ENCODE measurements around the gene DHRS7B. TPM values are rescaled to one million over a fixed set of nuclear protein-coding genes. Genes with fewer than 3 reads are reported as not detected.

DHRS7B gene
- total and polyA plus RNA-seq, 4 donors = 14.3 to 21.9 (median 18.7) TPM

- TF ChIP-seq, protein P1, sequence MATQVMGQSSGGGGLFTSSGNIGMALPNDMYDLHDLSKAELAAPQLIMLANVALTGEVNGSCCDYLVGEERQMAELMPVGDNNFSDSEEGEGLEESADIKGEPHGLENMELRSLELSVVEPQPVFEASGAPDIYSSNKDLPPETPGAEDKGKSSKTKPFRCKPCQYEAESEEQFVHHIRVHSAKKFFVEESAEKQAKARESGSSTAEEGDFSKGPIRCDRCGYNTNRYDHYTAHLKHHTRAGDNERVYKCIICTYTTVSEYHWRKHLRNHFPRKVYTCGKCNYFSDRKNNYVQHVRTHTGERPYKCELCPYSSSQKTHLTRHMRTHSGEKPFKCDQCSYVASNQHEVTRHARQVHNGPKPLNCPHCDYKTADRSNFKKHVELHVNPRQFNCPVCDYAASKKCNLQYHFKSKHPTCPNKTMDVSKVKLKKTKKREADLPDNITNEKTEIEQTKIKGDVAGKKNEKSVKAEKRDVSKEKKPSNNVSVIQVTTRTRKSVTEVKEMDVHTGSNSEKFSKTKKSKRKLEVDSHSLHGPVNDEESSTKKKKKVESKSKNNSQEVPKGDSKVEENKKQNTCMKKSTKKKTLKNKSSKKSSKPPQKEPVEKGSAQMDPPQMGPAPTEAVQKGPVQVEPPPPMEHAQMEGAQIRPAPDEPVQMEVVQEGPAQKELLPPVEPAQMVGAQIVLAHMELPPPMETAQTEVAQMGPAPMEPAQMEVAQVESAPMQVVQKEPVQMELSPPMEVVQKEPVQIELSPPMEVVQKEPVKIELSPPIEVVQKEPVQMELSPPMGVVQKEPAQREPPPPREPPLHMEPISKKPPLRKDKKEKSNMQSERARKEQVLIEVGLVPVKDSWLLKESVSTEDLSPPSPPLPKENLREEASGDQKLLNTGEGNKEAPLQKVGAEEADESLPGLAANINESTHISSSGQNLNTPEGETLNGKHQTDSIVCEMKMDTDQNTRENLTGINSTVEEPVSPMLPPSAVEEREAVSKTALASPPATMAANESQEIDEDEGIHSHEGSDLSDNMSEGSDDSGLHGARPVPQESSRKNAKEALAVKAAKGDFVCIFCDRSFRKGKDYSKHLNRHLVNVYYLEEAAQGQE (IDR thresholded peaks at IDR 0.05) = no peak
- TF ChIP-seq HNF4A (conservative IDR thresholded peaks at IDR 0.05) (no peak), NR2F2 (IDR thresholded peaks at IDR 0.05) (no peak), RAD21 (IDR thresholded peaks at IDR 0.05) (no peak), HNF4G (IDR thresholded peaks at IDR 0.05) (no peak)
- TF ChIP-seq, protein P2, sequence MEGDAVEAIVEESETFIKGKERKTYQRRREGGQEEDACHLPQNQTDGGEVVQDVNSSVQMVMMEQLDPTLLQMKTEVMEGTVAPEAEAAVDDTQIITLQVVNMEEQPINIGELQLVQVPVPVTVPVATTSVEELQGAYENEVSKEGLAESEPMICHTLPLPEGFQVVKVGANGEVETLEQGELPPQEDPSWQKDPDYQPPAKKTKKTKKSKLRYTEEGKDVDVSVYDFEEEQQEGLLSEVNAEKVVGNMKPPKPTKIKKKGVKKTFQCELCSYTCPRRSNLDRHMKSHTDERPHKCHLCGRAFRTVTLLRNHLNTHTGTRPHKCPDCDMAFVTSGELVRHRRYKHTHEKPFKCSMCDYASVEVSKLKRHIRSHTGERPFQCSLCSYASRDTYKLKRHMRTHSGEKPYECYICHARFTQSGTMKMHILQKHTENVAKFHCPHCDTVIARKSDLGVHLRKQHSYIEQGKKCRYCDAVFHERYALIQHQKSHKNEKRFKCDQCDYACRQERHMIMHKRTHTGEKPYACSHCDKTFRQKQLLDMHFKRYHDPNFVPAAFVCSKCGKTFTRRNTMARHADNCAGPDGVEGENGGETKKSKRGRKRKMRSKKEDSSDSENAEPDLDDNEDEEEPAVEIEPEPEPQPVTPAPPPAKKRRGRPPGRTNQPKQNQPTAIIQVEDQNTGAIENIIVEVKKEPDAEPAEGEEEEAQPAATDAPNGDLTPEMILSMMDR (IDR thresholded peaks at IDR 0.05; ENCODE audit: low read depth, low read length, missing input control) = no peak
Measured at GRCh38 chr17:21157586-21158370, 31.0 kb downstream of the DHRS7B start (continued).

DNA sequence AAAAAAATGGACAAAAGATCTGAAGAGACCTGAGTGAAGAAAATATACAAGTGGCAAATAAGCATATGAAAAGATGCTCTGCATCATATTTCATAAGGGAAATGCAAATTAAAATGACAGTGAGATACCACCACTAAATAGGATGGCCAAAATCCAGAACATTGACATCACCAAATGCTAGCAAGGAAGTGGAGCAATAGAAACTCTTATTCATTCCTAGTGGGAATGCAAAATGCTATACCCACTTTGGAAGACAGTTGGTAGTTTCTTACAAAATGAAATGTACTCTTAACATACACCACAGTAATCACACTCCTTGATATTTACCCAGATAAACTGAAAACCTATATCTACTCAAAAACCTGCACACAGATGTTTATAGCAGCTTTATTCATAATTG, 33.6 kb downstream of the DHRS7B start:
- Histone ChIP-seq H3K4me3 (ENCODE audit: low read depth in 1 of 3, low read length in 3 of 3) (no peak overlapping the region), H3K36me3 (ENCODE audit: control insufficient read depth in 4 of 4, insufficient read depth in 3 of 4, low read depth in 1 of 4, low read length in 3 of 4) (no peaks in the 10 kb centered on the region), H3K27me3 (ENCODE audit: control insufficient read depth in 4 of 4, insufficient read depth in 4 of 4, low read length in 3 of 4) (no peaks in the 10 kb centered on the region), H3K4me1 (ENCODE audit: control insufficient read depth in 4 of 4, insufficient read depth in 4 of 4, low read length in 3 of 4) (peaks cover 0 to 16% (median 14%) of the 10 kb centered on the region in 4 donors), H3K27ac (ENCODE audit: low read depth in 1 of 2, low read length in 2 of 2) (no peak overlapping the region), H3K9ac (ENCODE audit: low read depth in 1 of 2, low read length in 2 of 2) (no peak overlapping the region), H3K9me3 (ENCODE audit: control insufficient read depth in 4 of 4, low read length in 3 of 4) (no peaks in the 10 kb centered on the region)
- no peak for DNase-seq (ENCODE audit: low spot score)
- TF ChIP-seq, protein P3, sequence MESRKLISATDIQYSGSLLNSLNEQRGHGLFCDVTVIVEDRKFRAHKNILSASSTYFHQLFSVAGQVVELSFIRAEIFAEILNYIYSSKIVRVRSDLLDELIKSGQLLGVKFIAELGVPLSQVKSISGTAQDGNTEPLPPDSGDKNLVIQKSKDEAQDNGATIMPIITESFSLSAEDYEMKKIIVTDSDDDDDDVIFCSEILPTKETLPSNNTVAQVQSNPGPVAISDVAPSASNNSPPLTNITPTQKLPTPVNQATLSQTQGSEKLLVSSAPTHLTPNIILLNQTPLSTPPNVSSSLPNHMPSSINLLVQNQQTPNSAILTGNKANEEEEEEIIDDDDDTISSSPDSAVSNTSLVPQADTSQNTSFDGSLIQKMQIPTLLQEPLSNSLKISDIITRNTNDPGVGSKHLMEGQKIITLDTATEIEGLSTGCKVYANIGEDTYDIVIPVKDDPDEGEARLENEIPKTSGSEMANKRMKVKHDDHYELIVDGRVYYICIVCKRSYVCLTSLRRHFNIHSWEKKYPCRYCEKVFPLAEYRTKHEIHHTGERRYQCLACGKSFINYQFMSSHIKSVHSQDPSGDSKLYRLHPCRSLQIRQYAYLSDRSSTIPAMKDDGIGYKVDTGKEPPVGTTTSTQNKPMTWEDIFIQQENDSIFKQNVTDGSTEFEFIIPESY (IDR thresholded peaks at IDR 0.05) = no peak
- no peak for TF ChIP-seq ATF3 (IDR thresholded peaks at IDR 0.05)

- peak overlapping the region; percentile 21 to 50 for H3K27ac ChIP-seq (ENCODE audit: low read depth in 1 of 2, low read length in 2 of 2)
- H3K36me3 ChIP-seq (ENCODE audit: control insufficient read depth in 4 of 4, insufficient read depth in 3 of 4, low read depth in 1 of 4, low read length in 3 of 4) = no peaks in the 10 kb centered on the region
- H3K27me3 ChIP-seq (ENCODE audit: control insufficient read depth in 4 of 4, insufficient read depth in 4 of 4, low read length in 3 of 4) = no peaks in the 10 kb centered on the region
- H3K4me3 ChIP-seq (ENCODE audit: low read depth in 1 of 3, low read length in 3 of 3) = no peak overlapping the region
- H3K4me1 ChIP-seq (ENCODE audit: control insufficient read depth in 4 of 4, insufficient read depth in 4 of 4, low read length in 3 of 4) = peaks cover 0 to 16% (median 14%) of the 10 kb centered on the region in 4 donors
- no peak for DNase-seq (ENCODE audit: low spot score)
- 31% methylated on average over 7 of the region's 7 CpGs for WGBS
- H3K9me3 ChIP-seq (ENCODE audit: control insufficient read depth in 4 of 4, low read length in 3 of 4) = no peaks in the 10 kb centered on the region
- no peak overlapping the region for H3K9ac ChIP-seq (ENCODE audit: low read depth in 1 of 2, low read length in 2 of 2)
- TF ChIP-seq GABPA (IDR thresholded peaks at IDR 0.05 in 1 of 2, conservative IDR thresholded peaks at IDR 0.05 in 1 of 2) (no peak), HNF4G (IDR thresholded peaks at IDR 0.05) (no peak), ATF3 (IDR thresholded peaks at IDR 0.05) (no peak), JUND (IDR thresholded peaks at IDR 0.05) (peak in 1 of 2 donors; percentile 48), NR2F2 (IDR thresholded peaks at IDR 0.05) (no peak), YY1 (IDR thresholded peaks at IDR 0.05) (peak; percentile 70), HNF4A (conservative IDR thresholded peaks at IDR 0.05) (peak in 1 of 2 donors; percentile 30), TAF1 (conservative IDR thresholded peaks at IDR 0.05) (no peak)
- TF ChIP-seq, protein P3 (IDR thresholded peaks at IDR 0.05) = no peak
- TF ChIP-seq, protein P4, sequence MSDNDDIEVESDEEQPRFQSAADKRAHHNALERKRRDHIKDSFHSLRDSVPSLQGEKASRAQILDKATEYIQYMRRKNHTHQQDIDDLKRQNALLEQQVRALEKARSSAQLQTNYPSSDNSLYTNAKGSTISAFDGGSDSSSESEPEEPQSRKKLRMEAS (IDR thresholded peaks at IDR 0.05) = peak; percentile 49
Measured at GRCh38 chr17:21161498-21162393, 35.0 kb downstream of the DHRS7B start.

Data from liver (tissue), 9 donors.